Tibial artery (tissue), 4 donors: Measurements from ENCODE around the gene KRTAP13-3.

Experiments used
- DNase-seq, 2 donors: peaks; one replicate each; pipeline ENCODE4 v3.0.0-alpha.2; 2019
- H3K27ac ChIP-seq, 2 donors: fragments of 200-600 bp; sonication (generic) in 1 of 2; 1 replicate in 1 of 2; 2 replicates in 1 of 2; pipeline ENCODE4 v1.5.1; 2018 to 2019; ENCODE audit warnings: mild to moderate bottlenecking in 1 of 2
- H3K27me3 ChIP-seq, 2 donors: fragments of 200-600 bp; sonication (generic) in 1 of 2; one replicate each; pipeline versions ENCODE4 v1.5.1 to v1.6.0; 2016 to 2019
- H3K36me3 ChIP-seq, 3 donors: fragments of 200-600 bp; sonication (generic) in 2 of 3; one replicate each; pipeline ENCODE4 v1.5.1; 2016 to 2019; ENCODE audit warnings: mild to moderate bottlenecking in 2 of 3
- H3K4me1 ChIP-seq, 4 donors: fragments of 200-600 bp; sonication (generic) in 2 of 4; 1 replicate in 3 of 4; 2 replicates in 1 of 4; pipeline ENCODE4 v1.5.1; 2016 to 2019
- H3K4me3 ChIP-seq, 2 donors: fragments of 200-600 bp; sonication (generic) in 1 of 2; 1 replicate in 1 of 2; 2 replicates in 1 of 2; pipeline ENCODE4 v1.5.1; 2018 to 2019; ENCODE audit warnings: mild to moderate bottlenecking in 2 of 2
- H3K9me3 ChIP-seq, 3 donors: fragments of 200-600 bp; sonication (generic) in 1 of 3; one replicate each; pipeline ENCODE4 v1.5.1; 2016 to 2019
- CTCF ChIP-seq, 2 experiments: fragments of 200-600 bp in 1 of 2; fragments of 450-650 bp in 1 of 2; IDR thresholded peaks; one replicate each; pipeline ENCODE4 v1.5.1; 2017 to 2019; ENCODE audit warnings: antibody characterized with exemption in 2 of 2, mild to moderate bottlenecking in 1 of 2, moderate library complexity in 1 of 2
- intact Hi-C: fragments of 100-400 bp; cut with DNase I; formaldehyde crosslinking; loops from one replicate; pipeline ENCODE4 v1.15.0; 2023; ENCODE audit warnings: low total_unique reads

KRTAP13-3 gene

GRCh38 chr21:30444204-30444603 lies 18.5 kb upstream of the KRTAP13-3 start:
- Histone ChIP-seq H3K27me3 (no peaks in the 10 kb centered on the region), H3K36me3 (no peaks in the 10 kb centered on the region), H3K4me3 (no peak overlapping the region), H3K4me1 (no peaks in the 10 kb centered on the region), H3K27ac (no peak overlapping the region), H3K9me3 (no peaks in the 10 kb centered on the region)
- no peak for DNase-seq
- TF ChIP-seq CTCF (IDR thresholded peaks at IDR 0.05) = no peak
- intact Hi-C loops = no loop called here

GRCh38 chr21:30443226-30443625 lies 17.5 kb upstream of the KRTAP13-3 start:
- H3K27me3 ChIP-seq = no peaks in the 10 kb centered on the region
- TF ChIP-seq CTCF (IDR thresholded peaks at IDR 0.05) = no peak
- H3K4me3 ChIP-seq = no peak overlapping the region
- no peaks in the 10 kb centered on the region for H3K9me3 ChIP-seq
- intact Hi-C loops = no loop called here
- H3K4me1 ChIP-seq = no peaks in the 10 kb centered on the region
- DNase-seq = no peak
- H3K27ac ChIP-seq = no peak overlapping the region
- no peaks in the 10 kb centered on the region for H3K36me3 ChIP-seq

- H3K9me3 ChIP-seq = no peaks in the 10 kb centered on the region
- DNase-seq = no peak
- intact Hi-C loops = no loop called here
- H3K4me3 ChIP-seq = no peak within 1 kb of the TSS
- no peaks in the 10 kb centered on the region for H3K4me1 ChIP-seq
- H3K27ac ChIP-seq = no peak within 1 kb of the TSS
- H3K36me3 ChIP-seq = no peaks in the 10 kb centered on the region
- TF ChIP-seq CTCF (IDR thresholded peaks at IDR 0.05) = no peak
- no peaks in the 10 kb centered on the region for H3K27me3 ChIP-seq
Observed at GRCh38 chr21:30439975-30440374, 14.2 kb upstream of the KRTAP13-3 start, which contains the start of gene KRTAP15-1. Gene KRTAP15-1, plus strand, starts transcription at chr21:30440275. Its CDS starts 53 bp downstream, at chr21:30440328.

GRCh38 chr21:30437010-30437565 lies 11.4 kb upstream of the KRTAP13-3 start:
- H3K27me3 ChIP-seq = no peaks in the 10 kb centered on the region
- no peak for DNase-seq
- no peak overlapping the region for H3K4me3 ChIP-seq
- no peak overlapping the region for H3K27ac ChIP-seq
- no peaks in the 10 kb centered on the region for H3K4me1 ChIP-seq
- intact Hi-C loops = no loop called here
- no peak for TF ChIP-seq CTCF (IDR thresholded peaks at IDR 0.05)
- H3K36me3 ChIP-seq = no peaks in the 10 kb centered on the region
- H3K9me3 ChIP-seq = no peaks in the 10 kb centered on the region

GRCh38 chr21:30434033-30434631 lies 8.4 kb upstream of the KRTAP13-3 start:
- H3K4me1 ChIP-seq = no peaks in the 10 kb centered on the region
- H3K27me3 ChIP-seq = no peaks in the 10 kb centered on the region
- no peak for DNase-seq
- no peaks in the 10 kb centered on the region for H3K9me3 ChIP-seq
- no peak overlapping the region for H3K27ac ChIP-seq
- no peak overlapping the region for H3K4me3 ChIP-seq
- H3K36me3 ChIP-seq = no peaks in the 10 kb centered on the region
- intact Hi-C loops = no loop called here
- peak; percentile 54 to 59 for TF ChIP-seq CTCF (IDR thresholded peaks at IDR 0.05)
